ENCODE measurements around the gene SLC9A2.

- no peak for TF ChIP-seq EZH2 (IDR thresholded peaks at IDR 0.05; ENCODE audit: borderline replicate concordance, low read length)
- TF ChIP-seq, protein P1, sequence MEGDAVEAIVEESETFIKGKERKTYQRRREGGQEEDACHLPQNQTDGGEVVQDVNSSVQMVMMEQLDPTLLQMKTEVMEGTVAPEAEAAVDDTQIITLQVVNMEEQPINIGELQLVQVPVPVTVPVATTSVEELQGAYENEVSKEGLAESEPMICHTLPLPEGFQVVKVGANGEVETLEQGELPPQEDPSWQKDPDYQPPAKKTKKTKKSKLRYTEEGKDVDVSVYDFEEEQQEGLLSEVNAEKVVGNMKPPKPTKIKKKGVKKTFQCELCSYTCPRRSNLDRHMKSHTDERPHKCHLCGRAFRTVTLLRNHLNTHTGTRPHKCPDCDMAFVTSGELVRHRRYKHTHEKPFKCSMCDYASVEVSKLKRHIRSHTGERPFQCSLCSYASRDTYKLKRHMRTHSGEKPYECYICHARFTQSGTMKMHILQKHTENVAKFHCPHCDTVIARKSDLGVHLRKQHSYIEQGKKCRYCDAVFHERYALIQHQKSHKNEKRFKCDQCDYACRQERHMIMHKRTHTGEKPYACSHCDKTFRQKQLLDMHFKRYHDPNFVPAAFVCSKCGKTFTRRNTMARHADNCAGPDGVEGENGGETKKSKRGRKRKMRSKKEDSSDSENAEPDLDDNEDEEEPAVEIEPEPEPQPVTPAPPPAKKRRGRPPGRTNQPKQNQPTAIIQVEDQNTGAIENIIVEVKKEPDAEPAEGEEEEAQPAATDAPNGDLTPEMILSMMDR (conservative IDR thresholded peaks at IDR 0.05 in 1 of 2, IDR thresholded peaks at IDR 0.05 in 1 of 2; ENCODE audit: extremely low read depth in 1 of 2, insufficient read depth in 1 of 2, low read depth in 1 of 2, low read length in 2 of 2): no peak
These were observed 17.0 kb downstream of the SLC9A2 start for GRCh38 chr2:102636283-102636907.

Measured in mammary epithelial cell (primary cell).